Activated CD4-positive, alpha-beta T cell treated with anti-CD3 and anti-CD28 coated beads for 1 hour (primary cell): ENCODE measurements around the gene S1PR1.

Experiments used
- DNase-seq: peaks from one replicate; pipeline ENCODE4 v3.0.0-alpha.2; 2020

S1PR1 gene

DNA sequence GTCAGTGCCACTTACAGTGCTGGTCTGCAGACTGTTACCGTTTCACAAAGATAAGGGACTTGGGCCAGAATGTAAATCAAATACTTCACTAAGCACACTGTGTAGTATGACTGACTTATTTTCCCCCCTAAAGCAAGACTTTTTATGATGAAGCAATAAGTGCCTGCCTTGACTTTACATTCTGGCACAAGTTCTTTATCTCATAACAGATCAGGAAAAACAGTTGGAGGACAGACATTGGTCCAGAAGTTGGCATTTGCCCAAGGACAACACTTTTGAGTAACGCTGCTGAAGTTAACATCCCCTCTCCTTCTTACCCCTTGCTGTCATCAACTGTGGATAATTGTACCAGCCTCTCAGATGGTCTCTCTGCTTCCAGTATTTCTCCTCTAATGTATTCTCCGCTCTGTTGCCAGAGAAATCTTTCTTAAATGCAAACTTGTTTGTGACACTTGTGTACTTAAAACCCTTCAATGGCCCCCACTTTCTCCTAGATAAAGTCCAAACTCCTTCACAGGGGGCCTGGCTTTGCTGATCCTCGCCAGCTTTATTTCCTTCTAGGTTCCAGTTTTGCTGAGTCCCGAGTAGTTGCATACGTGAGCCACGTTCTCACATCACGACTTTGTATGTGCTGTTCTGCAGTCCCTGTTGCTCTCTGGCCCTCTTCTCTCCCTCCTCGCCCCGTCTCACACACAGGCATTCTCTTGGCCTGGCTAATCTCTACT lies 45.7 kb downstream of the S1PR1 start:
- no peak for DNase-seq

DNA sequence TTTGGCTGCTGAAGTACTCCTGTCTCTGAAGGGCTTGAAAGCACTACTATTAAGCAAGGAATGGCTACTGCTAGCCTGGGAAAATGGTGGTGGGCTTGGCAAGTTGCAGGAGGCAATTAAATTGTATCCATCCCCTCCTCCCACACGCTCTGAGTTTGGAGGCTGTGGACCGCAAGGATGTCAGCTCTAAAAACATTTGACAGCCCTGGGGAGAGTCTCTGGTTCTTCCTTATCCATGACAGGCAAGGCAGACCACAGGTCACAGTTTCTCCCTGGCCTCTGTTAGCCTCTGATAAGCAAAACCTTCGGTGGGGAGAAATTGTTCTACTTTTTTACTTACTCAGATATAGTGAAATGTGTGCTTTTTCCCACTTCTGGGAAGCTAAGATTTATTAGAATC lies 46.6 kb downstream of the S1PR1 start:
- no peak for DNase-seq

DNA sequence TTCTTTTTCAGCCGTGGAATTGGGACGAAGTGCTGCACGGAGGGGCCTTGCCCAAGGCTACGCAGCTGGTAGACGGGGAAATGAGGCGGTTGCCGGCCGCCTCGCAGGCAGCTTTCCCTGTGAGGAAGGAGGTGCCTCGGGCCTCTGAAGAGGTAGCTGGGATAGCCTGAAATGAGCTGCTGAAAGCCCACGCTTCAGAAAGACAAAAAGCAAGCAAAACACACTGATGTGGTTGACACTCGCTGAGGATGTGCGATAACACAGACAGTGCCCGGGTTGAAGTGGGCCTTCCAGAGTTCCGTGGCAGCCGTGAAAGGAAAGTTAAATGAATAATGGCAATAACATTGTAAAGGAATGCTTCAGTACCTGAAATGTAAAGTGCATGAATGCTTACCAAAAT lies 47.2 kb downstream of the S1PR1 start:
- peak; percentile 23 for DNase-seq

DNA sequence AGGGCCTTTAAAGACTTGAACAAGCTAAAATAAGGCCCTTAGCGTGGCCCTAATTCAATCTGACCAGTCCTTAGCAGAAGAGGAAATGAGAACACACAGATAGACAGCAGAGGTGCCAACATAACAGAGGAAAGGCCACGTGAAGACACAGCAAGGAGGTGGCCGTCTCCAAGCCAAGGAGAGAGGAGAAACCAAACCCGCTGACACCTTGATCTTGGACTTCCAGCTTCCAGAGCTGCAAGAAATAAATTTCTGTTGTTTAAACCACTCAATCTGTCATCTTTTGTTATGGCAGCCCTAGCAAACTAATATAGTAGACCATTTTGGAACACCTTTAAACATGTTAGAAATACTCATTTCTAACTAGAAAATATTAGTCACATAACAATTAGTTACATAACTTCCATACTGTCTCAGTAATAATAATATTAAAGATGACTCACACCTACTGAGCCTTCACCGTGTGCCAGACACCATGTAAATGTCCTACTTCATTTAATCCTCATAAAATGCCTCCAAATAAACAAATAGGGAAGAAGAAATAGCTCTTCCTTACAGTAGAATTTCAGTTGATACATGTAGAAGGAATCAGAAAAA lies 47.9 kb downstream of the S1PR1 start:
- DNase-seq = no peak

DNA sequence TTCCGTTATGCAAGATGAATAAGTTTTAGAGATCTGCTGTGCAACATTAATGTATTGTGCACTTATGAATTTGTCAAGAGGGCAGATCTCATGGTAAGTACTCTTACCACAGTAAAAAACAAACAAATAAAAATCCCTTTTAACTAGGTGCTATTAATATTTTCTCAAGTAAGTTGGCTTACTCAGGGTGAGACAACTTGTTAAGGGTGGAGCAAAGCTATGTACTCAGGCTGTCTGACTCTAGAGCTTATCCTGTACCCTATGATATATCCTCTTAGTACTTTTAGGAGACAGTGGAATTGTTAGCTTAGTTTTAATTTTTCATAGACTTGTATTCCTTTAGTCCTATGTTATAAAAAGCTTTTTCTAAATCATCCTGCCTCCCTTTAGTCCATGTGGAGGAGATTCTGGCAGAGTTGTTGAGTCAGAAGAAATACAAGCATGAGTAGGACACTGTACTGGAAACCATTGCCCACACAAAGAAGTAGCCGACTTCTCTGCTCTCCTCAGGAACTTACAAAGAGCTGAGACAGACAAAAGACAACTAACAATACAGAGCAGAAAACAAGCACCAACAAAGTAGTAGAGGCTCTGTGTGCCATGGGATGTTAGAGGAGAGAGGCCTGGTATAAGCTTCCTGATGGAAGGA lies 49.2 kb downstream of the S1PR1 start:
- no peak for DNase-seq

DNA sequence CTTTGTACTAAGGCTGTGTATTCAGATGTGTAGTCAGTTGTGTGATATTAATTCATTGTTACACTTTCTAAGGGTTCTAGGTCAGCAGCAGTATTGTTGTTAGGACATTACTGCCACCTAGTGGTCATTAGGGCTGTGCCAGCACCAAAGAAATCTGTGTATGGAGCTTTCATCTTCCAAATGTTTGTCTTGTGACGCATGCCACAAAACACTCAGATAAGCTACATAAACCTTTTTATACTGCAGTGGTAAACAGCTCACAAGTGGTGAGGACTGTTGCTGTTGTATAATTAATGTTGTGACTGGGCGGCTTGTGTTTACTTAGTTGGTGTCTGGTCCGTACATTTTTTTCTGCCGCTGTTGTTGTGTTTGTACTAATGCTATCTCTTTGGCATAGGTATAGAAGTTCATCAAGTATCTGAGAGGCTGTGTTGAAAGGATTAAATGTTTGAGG lies 51.7 kb downstream of the S1PR1 start:
- DNase-seq = peak; percentile 43

DNA sequence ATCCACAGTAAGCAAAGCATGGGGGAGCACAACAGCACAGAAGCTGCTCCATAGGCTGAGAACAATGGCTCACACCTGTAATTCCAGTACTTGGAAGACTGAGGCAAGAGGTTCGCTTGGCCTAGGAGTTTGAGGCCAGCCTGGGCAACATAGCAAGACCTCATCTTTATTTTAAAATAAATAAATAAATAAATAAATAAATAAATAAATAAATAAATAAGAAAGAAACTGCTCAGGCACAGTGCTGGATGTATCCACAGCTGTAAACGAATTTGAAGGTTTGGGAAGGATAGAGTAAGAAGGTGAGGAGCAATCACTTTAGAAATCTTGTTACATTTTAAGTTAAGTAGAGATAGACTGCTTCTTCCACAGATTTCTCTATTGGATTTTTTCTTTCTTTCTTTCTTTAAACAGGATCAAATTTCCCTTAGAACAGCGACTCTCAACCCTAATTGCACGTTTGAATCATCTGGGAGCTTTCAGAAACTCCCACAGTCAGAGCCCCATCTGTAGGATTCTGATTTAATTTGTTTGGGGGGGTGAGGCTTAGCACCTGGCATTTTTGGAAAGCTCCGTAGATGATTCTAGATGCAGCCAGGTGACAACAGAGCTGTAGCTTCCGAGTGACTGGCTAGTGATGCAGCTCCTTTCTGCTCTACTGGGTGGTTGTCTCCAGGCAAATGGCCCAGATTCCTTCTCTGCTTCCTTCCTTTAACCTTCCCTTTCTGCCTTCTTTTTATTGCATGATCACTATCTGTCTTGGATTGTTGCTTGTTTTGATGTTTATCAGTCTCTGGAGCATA lies 53.5 kb downstream of the S1PR1 start:
- no peak for DNase-seq
